Anterior cingulate cortex (tissue), 58 donors: ENCODE results near the gene IL11.
"Not testable (repeated sequence)": the region's sequence is repeated elsewhere in the genome, so short reads cannot be mapped to it uniquely, and the experiment has no call there.

Source experiments
- DNase-seq, 58 donors: peaks; one replicate each; lab custom pipeline; 2025; lab: John Stamatoyannopoulos, UW

The IL11 gene

GRCh38 chr19:55339105-55339888 is 31.0 kb downstream of the IL11 start, which contains the start of gene KMT5C:
KMT5C (plus strand) TSS chr19:55339876; CDS start chr19:55341937, 2,061 bp downstream.
- peak; percentile 98 to 100 (median 100) for DNase-seq

GRCh38 chr19:55336101-55336500 is 34.2 kb downstream of the IL11 start:
- DNase-seq: no peak

- no peak for DNase-seq
Observed at GRCh38 chr19:55333870-55334269, 36.4 kb downstream of the IL11 start.

GRCh38 chr19:55329791-55330190 is 40.5 kb downstream of the IL11 start:
- not testable (repeated sequence) for DNase-seq

DNA sequence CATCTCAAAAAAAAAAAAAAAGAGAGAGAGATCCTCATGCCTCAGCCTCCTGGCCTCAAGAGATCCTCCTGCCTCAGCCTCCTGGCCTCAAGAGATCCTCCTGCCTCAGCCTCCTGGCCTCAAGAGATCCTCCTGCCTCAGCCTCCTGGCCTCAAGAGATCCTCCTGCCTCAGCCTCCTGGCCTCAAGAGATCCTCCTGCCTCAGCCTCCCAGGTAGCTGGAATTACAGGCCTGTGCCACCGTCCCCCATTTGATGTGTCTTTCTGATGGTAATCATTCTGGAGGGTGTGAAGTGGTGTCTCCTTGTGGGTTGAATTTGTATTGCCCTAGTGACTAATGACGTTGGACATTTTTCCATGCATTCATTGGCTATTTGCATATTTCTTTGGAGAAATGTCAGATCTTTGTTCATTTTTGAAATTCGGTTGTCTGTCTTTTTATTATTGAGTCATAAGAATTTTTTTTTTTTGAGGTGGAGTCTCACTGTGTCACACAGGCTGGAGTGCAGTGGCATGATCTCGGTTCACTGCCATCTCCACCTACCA is 41.4 kb downstream of the IL11 start:
- not testable (repeated sequence) for DNase-seq

- DNase-seq: no peak
Observed at GRCh38 chr19:55325172-55325571, 45.1 kb downstream of the IL11 start, which contains the start of gene TMEM150B. TMEM150B (minus strand) TSS chr19:55325341; CDS start chr19:55321036, 4,305 bp downstream.

- DNase-seq: no peak
Observed at GRCh38 chr19:55324662-55325061, 45.6 kb downstream of the IL11 start.

- DNase-seq: no peak
Observed at GRCh38 chr19:55322204-55322885, 47.9 kb downstream of the IL11 start.

GRCh38 chr19:55321466-55322137 is 48.7 kb downstream of the IL11 start:
- DNase-seq: no peak

DNA sequence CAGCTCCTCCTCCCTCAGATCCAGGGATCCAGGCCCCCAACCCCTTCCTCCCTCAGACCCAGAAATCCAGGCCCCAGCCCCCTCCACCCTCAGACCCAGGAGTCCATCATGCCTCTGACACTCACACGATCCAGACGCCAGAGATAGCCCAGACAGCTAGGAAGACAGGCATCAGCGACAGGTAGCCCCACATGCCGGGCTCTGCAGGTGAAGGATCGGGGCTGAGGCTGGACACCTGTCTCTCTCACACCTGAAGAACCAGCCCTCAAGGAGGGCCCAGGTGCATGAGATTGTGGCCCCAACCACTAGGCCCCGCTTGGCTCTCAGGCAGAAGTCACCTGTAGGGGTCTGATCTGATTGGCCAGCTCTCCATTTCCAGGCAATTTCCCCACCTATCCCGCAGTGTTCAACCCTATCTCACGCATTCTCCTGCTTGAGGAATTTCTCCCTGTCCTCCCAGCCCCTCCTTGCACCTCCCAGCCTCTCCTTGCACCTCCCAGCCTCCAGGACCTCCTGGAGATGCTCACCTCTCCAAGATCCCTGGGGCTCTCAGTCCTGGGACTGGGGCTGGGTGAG is 49.3 kb downstream of the IL11 start:
- DNase-seq: no peak

DNA sequence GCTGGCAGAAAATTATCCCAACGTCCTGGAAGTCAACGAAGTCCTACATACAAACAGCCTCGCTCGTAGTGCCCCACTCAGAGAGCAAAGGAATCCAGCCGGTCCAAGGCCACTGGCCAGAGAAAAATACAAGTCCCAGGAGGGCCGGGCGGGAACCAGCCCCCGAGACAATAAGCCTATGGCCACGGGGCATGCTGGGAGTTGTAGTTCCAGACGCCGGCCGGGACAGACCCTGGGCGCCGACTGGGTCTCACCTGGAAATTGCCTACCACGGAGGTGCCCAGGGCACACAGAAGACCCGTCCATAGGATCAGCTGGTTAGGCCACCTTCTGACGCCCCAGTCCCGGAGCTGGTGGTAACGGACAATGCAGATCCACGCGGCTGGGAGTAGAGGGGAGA is 50.5 kb downstream of the IL11 start:
- DNase-seq: peak in 19 of 58 donors; percentile 4 to 49 (median 19)

DNA sequence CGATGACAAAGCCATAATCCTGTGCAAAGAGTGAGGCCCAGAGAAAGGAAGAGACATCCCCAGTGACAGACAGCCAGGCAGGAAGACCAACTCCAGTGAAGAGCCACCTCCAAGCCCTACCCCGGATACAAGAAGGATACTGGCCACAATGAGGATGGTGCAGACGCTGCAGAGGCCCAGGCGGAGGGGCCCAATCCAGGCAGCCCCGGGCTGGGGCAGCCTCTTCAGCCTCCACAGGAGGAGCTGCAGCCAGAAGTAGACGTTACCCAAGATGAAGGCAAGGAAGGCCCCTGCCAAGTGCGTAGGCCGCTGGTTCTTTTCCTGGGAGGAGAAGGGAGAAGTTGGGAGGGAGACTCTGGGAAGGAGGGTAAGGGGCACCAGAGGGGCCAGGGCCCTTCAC is 53.6 kb downstream of the IL11 start:
- DNase-seq: no peak

GRCh38 chr19:55315956-55316525 is 54.2 kb downstream of the IL11 start:
- no peak for DNase-seq

- DNase-seq: no peak
Observed at GRCh38 chr19:55314396-55314795, 55.9 kb downstream of the IL11 start.
